GM23248 (cell line): ENCODE results near the gene MLLT10. TPM values are rescaled to one million over a fixed set of nuclear protein-coding genes. Genes with fewer than 3 reads are reported as not detected.
"Not testable (repeated sequence)": the region's sequence is repeated elsewhere in the genome, so short reads cannot be mapped to it uniquely, and the experiment has no call there.

ENCODE experiments used
- DNase-seq: peaks from one replicate; pipeline ENCODE4 v3.0.0-alpha.2; 2015
- H2AFZ ChIP-seq: fragments of 200-600 bp; sonication (generic); 2 replicates; pipeline ENCODE4 v1.6.1; 2016; ENCODE audit warnings: antibody characterized with exemption
- H3F3A ChIP-seq: fragments of 200-600 bp; sonication (generic); 2 replicates; pipeline ENCODE4 v1.6.1; 2016; ENCODE audit warnings: mild to moderate bottlenecking, antibody characterized with exemption, mixed run types; ENCODE audit not compliant: insufficient read depth
- H3K27ac ChIP-seq: fragments of 200-600 bp; sonication (generic); 2 replicates; pipeline ENCODE4 v1.5.1; 2016; ENCODE audit warnings: mild to moderate bottlenecking
- H3K27me3 ChIP-seq: fragments of 200-600 bp; sonication (generic); replicated peaks from 2 replicates; pipeline ENCODE4 v1.6.1; 2016; ENCODE audit warnings: mild to moderate bottlenecking; ENCODE audit not compliant: insufficient read depth
- H3K36me3 ChIP-seq: fragments of 200-600 bp; sonication (generic); 2 replicates; pipeline ENCODE4 v1.6.1; 2016; ENCODE audit warnings: low read depth, mild to moderate bottlenecking
- H3K4me1 ChIP-seq: fragments of 200-600 bp; sonication (generic); 2 replicates; pipeline ENCODE4 v1.6.1; 2016; ENCODE audit warnings: mild to moderate bottlenecking; ENCODE audit not compliant: insufficient read depth
- H3K4me2 ChIP-seq: fragments of 200-600 bp; sonication (generic); one replicate; pipeline ENCODE4 v1.6.1; 2016; ENCODE audit warnings: mild to moderate bottlenecking; ENCODE audit not compliant: unreplicated experiment
- H3K4me3 ChIP-seq: fragments of 200-600 bp; sonication (generic); 2 replicates; pipeline ENCODE4 v1.5.1; 2016; ENCODE audit warnings: mild to moderate bottlenecking
- H3K79me2 ChIP-seq: fragments of 200-600 bp; sonication (generic); 2 replicates; pipeline ENCODE4 v1.6.1; 2016; ENCODE audit warnings: mild to moderate bottlenecking; ENCODE audit not compliant: insufficient read depth
- H3K9ac ChIP-seq: fragments of 200-600 bp; sonication (generic); 2 replicates; pipeline ENCODE4 v1.6.1; 2016; ENCODE audit warnings: mild to moderate bottlenecking
- H3K9me2 ChIP-seq: fragments of 200-600 bp; sonication (generic); 2 replicates; pipeline ENCODE4 v1.6.1; 2016; ENCODE audit warnings: mixed run types, mild to moderate bottlenecking, moderate library complexity; ENCODE audit not compliant: insufficient read depth
- H3K9me3 ChIP-seq: fragments of 200-600 bp; sonication (generic); one replicate; pipeline ENCODE4 v1.6.1; 2017; ENCODE audit warnings: low read depth
- H4K20me1 ChIP-seq: fragments of 200-600 bp; sonication (generic); 2 replicates; pipeline ENCODE4 v1.6.0; 2016; ENCODE audit not compliant: insufficient read depth
- EZH2 ChIP-seq: fragments of 200-600 bp; sonication (generic); IDR thresholded peaks from 2 replicates; pipeline ENCODE4 v1.6.1; 2018; ENCODE audit warnings: antibody characterized with exemption, mild to moderate bottlenecking; ENCODE audit not compliant: insufficient read depth, poor library complexity, severe bottlenecking
- EZH2phosphoT487 ChIP-seq: fragments of 200-600 bp; sonication (generic); IDR thresholded peaks from 2 replicates; pipeline ENCODE4 v1.6.1; 2018; ENCODE audit warnings: antibody characterized with exemption, moderate library complexity, mild to moderate bottlenecking, low read depth; ENCODE audit not compliant: insufficient read depth
- WGBS, 2 experiments: methylation state at CpG; one replicate each; pipeline ENCODE4 v1.1.6; 2015 to 2017; ENCODE audit warnings: low lambda C conversion rate in 2 of 2, low coverage in 1 of 2; ENCODE audit errors: missing lambda C conversion rate in 2 of 2; 5-methylcytosine and 5-hydroxymethylcytosine counted together
- in situ Hi-C: fragments of 300-500 bp; cut with MboI; formaldehyde crosslinking; loops from 2 replicates; pipeline ENCODE4 v1.15.0; 2020
- polyA plus RNA-seq: library from polyadenylated mRNA; unstranded; fragments of >200 nt; fragmentation: Nextera tagmentation; extraction: Ambion mirVana; gene quantifications from 2 replicates; pipeline ENCODE4 v1.2.1, GENCODE V29; 2016
- total RNA-seq: library from RNA; depleted of rRNA; stranded (reverse); fragments of >200 nt; shearing (Covaris generic); gene quantifications from 2 replicates; pipeline ENCODE4 v1.2.3, GENCODE V29; 2014

The MLLT10 gene
- total and polyA plus RNA-seq, 2 experiments from 2014 or later = 8.9 to 19.8 TPM

DNA sequence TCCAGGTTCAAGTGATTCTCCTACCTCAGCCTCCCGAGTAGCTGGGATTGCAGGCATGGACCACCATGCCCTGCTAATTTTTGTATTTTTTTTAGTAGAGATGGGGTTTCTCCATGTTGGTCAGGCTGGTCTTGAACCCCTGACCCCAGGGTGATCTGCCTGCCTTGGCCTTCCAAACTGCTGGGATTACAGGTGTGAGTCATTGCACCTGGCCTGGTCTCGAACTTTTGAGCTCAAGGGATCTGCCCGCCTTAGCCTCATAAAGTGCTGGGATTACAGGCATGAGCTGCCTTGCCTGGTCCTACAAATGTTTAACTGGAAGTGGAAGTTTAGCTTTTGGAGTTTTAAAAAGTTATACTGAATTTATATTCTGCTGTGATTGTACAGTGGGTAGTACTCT lies 2.8 kb downstream of the MLLT10 start:
- Histone ChIP-seq H3K9me3 (no peaks in the 10 kb centered on the region), H3K9ac (no peak overlapping the region), H4K20me1 (no peaks in the 10 kb centered on the region), H3K27ac (no peak overlapping the region), H3K36me3 (peaks cover 32% of the 10 kb centered on the region), H3K4me1 (peaks cover 10% of the 10 kb centered on the region), H3K27me3 (no peaks in the 10 kb centered on the region), H3K79me2 (peaks cover 67% of the 10 kb centered on the region), H3K4me2 (no peak overlapping the region), H3K4me3 (no peak overlapping the region), H2AFZ (no peak overlapping the region), H3F3A (peaks cover 15% of the 10 kb centered on the region), H3K9me2 (no peaks in the 10 kb centered on the region)
- in situ Hi-C loops = loop anchor here (25.0 kb wide), 1 partner anchor 400 kb away; no protein-coding TSS in a partner anchor
- no peak for TF ChIP-seq EZH2
- no peak for TF ChIP-seq EZH2phosphoT487
- 89% methylated on average over 3 of the region's 3 CpGs for WGBS, 2 experiments
- DNase-seq = no peak

DNA sequence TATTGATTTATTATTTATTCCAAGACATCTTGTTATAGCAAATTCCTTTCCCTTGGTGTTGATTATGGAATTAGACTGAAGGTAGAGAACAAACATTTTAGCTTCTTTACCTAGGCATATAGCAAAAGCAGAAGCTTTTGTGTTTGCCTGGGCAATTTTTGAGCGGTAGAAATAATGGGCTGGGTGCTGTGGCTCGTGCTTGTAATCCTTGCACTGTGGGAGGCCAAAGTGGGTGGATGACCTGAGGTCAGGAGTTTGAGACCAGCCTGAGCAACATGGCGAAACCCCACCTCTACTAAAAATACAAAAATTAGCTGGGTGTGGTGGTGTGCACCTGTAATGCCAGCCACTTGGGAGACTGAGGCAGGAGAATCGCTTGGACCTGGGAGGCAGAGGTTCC lies 6.7 kb downstream of the MLLT10 start:
- not testable (repeated sequence) for H3K4me1 ChIP-seq, H3K9me2 ChIP-seq, DNase-seq, H2AFZ ChIP-seq, H3K4me2 ChIP-seq, H3K27ac ChIP-seq, H3K27me3 ChIP-seq, H3K4me3 ChIP-seq, H3K9ac ChIP-seq, H3F3A ChIP-seq, H4K20me1 ChIP-seq, H3K9me3 ChIP-seq
- in situ Hi-C loops = loop anchor here (25.0 kb wide), 1 partner anchor 397 kb away; no protein-coding TSS in a partner anchor
- Histone ChIP-seq H3K36me3 (peaks cover 65% of the 10 kb centered on the region), H3K79me2 (peaks cover 100% of the 10 kb centered on the region)
- 96 to 99% methylated on average over 4 of the region's 4 CpGs for WGBS, 2 experiments

DNA sequence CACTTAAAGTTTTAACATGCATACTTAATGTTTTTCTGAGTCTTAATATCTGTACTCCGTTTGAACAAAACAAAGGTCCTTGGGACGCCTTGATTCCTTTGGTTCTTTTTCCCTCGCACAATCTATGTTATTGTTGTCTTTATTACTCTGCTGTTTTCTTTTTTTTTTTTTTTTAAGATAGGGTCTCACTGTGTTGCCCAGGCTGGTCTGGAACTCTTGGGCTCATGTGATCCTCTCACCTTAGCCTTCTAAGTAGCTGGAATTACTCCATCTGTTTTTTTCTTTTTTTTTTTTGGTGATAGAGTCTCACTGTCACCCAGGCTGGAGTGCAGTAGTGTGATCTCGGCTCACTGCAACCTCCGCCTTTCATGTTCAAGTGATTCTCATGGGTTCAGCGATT lies 13.2 kb downstream of the MLLT10 start:
- in situ Hi-C loops = loop anchor here (25.0 kb wide), 1 partner anchor 390 kb away; no protein-coding TSS in a partner anchor
- Histone ChIP-seq H3K4me1 (no peaks in the 10 kb centered on the region), H2AFZ (no peak overlapping the region), H3K9me2 (no peaks in the 10 kb centered on the region), H3K9me3 (no peaks in the 10 kb centered on the region), H3K79me2 (peaks cover 99% of the 10 kb centered on the region), H3K27me3 (no peaks in the 10 kb centered on the region), H4K20me1 (no peaks in the 10 kb centered on the region; the same call in 1 of the 2 replicates), H3K4me2 (no peak overlapping the region), H3K36me3 (peaks cover 68% of the 10 kb centered on the region), H3F3A (peaks cover 15% of the 10 kb centered on the region; the same call in 1 of the 2 replicates), H3K9ac (no peak overlapping the region), H3K4me3 (no peak overlapping the region), H3K27ac (no peak overlapping the region)
- TF ChIP-seq EZH2 = no peak
- no peak for TF ChIP-seq EZH2phosphoT487
- no peak for DNase-seq
- 86 to 90% methylated on average over 6 of the region's 6 CpGs for WGBS, 2 experiments

DNA sequence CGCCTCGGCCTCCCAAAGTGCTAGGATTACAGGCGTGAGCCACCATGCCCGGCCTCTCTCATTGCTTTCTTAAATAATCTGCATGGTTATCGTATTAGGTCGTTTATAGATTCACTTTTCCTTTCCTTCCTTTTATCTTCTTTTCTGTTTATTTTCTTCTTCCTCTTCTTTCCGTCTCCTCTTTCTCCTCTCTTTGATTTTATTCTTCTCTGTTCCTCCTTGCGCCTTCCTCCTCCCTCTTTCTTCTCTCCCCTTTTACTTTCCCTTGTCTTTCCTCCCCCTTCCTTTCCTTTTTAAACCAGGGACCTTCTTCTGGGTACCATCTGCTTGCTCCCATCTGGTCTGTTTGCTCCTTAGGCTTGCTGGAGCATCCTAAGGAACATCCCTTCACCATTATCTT lies 18.6 kb downstream of the MLLT10 start:
- H3K4me3 ChIP-seq = no peak overlapping the region
- H3K9ac ChIP-seq = no peak overlapping the region
- WGBS, 2 experiments = 92 to 97% methylated on average over 8 of the region's 8 CpGs
- no peaks in the 10 kb centered on the region for H3K9me2 ChIP-seq
- no peak overlapping the region for H3K27ac ChIP-seq
- H3F3A ChIP-seq = peaks cover 26% of the 10 kb centered on the region; the same call in 1 of the 2 replicates
- TF ChIP-seq EZH2phosphoT487 (no peak), EZH2 (no peak)
- no peak overlapping the region for H2AFZ ChIP-seq
- DNase-seq = no peak
- H3K9me3 ChIP-seq = no peaks in the 10 kb centered on the region
- H3K4me2 ChIP-seq = no peak overlapping the region
- H3K36me3 ChIP-seq = peaks cover 61% of the 10 kb centered on the region
- no peaks in the 10 kb centered on the region for H3K27me3 ChIP-seq
- in situ Hi-C loops = no loop called here
- H3K4me1 ChIP-seq = peaks cover 7% of the 10 kb centered on the region; the same call in 1 of the 2 replicates
- H4K20me1 ChIP-seq = peaks cover 4% of the 10 kb centered on the region; the same call in 1 of the 2 replicates
- H3K79me2 ChIP-seq = peaks cover 98% of the 10 kb centered on the region

DNA sequence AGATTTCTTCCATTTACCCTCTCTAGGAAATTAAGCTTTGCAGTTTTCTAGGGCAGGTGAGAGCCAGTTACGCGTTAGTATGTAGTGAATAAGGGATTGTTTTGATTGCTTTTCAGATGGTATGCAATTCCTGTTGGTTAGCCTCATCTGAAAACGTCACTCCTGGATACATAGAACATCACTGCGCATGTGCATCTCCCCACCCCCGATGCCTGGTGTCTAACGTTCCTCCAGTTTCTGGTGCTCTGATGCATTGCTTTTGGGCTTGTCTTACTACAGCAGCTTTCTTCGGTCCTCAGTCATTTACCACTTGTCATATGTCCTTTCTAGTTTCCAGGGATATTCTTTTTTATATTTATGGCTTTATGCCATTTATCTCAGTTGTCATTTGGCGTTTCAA lies 22.5 kb downstream of the MLLT10 start:
- H3K79me2 ChIP-seq = peaks cover 99% of the 10 kb centered on the region
- no peaks in the 10 kb centered on the region for H3K9me2 ChIP-seq
- no peak overlapping the region for H3K27ac ChIP-seq
- no peaks in the 10 kb centered on the region for H3K9me3 ChIP-seq
- in situ Hi-C loops = no loop called here
- DNase-seq = no peak
- H3F3A ChIP-seq = peaks cover 18% of the 10 kb centered on the region; the same call in 1 of the 2 replicates
- no peak overlapping the region for H3K4me2 ChIP-seq
- H3K27me3 ChIP-seq = no peaks in the 10 kb centered on the region
- H3K4me1 ChIP-seq = peaks cover 7% of the 10 kb centered on the region; the same call in 1 of the 2 replicates
- 84 to 85% methylated on average over 8 of the region's 8 CpGs for WGBS, 2 experiments
- no peak overlapping the region for H2AFZ ChIP-seq
- H3K36me3 ChIP-seq = peaks cover 66% of the 10 kb centered on the region
- no peak overlapping the region for H3K4me3 ChIP-seq
- TF ChIP-seq EZH2 (no peak), EZH2phosphoT487 (no peak)
- 0 out of 2 replicates have a peak, but pooled peaks cover 4% of the 10 kb centered on the region for H4K20me1 ChIP-seq
- H3K9ac ChIP-seq = no peak overlapping the region

DNA sequence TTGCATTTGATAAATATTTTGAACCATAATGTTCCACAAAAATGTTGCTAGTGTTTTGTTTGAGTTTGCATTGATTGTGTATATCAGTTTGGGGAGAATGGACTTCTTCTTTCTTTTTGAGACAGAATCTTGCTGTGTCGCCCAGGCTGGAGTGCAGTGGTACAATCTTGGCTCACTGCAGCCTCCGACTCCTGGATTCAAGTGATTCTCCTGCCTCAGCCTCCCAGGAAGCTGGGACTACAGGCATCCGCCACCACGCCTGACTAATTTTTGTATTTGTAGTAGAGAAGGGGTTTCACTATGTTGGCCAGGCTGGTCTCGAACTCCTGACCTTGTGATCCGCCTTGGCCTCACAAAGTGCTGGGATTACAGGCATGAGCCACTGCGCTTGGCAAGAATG lies 25.0 kb downstream of the MLLT10 start:
- H3K79me2 ChIP-seq = peaks cover 99% of the 10 kb centered on the region
- H3K9ac ChIP-seq, H4K20me1 ChIP-seq, H3K9me3 ChIP-seq, H3K4me2 ChIP-seq, H2AFZ ChIP-seq, H3K4me1 ChIP-seq, H3K9me2 ChIP-seq, H3K27me3 ChIP-seq, DNase-seq, H3K4me3 ChIP-seq, H3F3A ChIP-seq, H3K27ac ChIP-seq, in situ Hi-C loops: not testable (repeated sequence)
- peaks cover 49% of the 10 kb centered on the region for H3K36me3 ChIP-seq
- WGBS, 2 experiments = 98% methylated on average over 7 of the region's 7 CpGs
